Smooth muscle cell (in vitro differentiated cells): ENCODE data around the gene SNTG2. TPM values are rescaled to one million over a fixed set of nuclear protein-coding genes. Genes with fewer than 3 reads are reported as not detected.

Experiments used
- DNase-seq: peaks from one replicate; lab custom pipeline; 2025; ENCODE audit not compliant: unreplicated experiment; lab: John Stamatoyannopoulos, UW
- H2AFZ ChIP-seq: fragments of 200-600 bp; sonication (generic); 2 replicates; pipeline ENCODE4 v1.6.0; 2016; ENCODE audit warnings: antibody characterized with exemption, low read depth, mild to moderate bottlenecking
- H3F3A ChIP-seq: fragments of 200-600 bp; sonication (generic); 2 replicates; pipeline ENCODE4 v1.6.0; 2017; ENCODE audit warnings: antibody characterized with exemption, low read depth
- H3K27ac ChIP-seq: fragments of 200-600 bp; sonication (generic); 2 replicates; pipeline ENCODE4 v1.5.1; 2016; ENCODE audit warnings: low read depth, mild to moderate bottlenecking
- H3K27me3 ChIP-seq: fragments of 200-600 bp; sonication (generic); 2 replicates; pipeline ENCODE4 v1.6.1; 2016; ENCODE audit warnings: low read depth, mild to moderate bottlenecking
- H3K36me3 ChIP-seq: fragments of 200-600 bp; sonication (generic); 2 replicates; pipeline ENCODE4 v1.5.1; 2016; ENCODE audit warnings: low read depth
- H3K4me1 ChIP-seq: fragments of 200-600 bp; sonication (generic); 2 replicates; pipeline ENCODE4 v1.5.1; 2016; ENCODE audit warnings: low read depth
- H3K4me2 ChIP-seq: fragments of 200-600 bp; sonication (generic); 2 replicates; pipeline ENCODE4 v1.6.0; 2016; ENCODE audit warnings: mild to moderate bottlenecking
- H3K4me3 ChIP-seq: fragments of 200-600 bp; sonication (generic); 2 replicates; pipeline ENCODE4 v1.5.1; 2016; ENCODE audit warnings: mild to moderate bottlenecking
- H3K79me2 ChIP-seq: fragments of 200-600 bp; sonication (generic); 2 replicates; pipeline ENCODE4 v1.6.0; 2016; ENCODE audit warnings: low read depth, mild to moderate bottlenecking
- H3K9ac ChIP-seq: fragments of 200-600 bp; sonication (generic); 2 replicates; pipeline ENCODE4 v1.6.0; 2016; ENCODE audit warnings: low read depth
- H3K9me3 ChIP-seq: fragments of 200-600 bp; sonication (generic); replicated peaks from 2 replicates; pipeline ENCODE4 v1.5.1; 2016; ENCODE audit warnings: low read depth
- H4K20me1 ChIP-seq: fragments of 200-600 bp; sonication (generic); 2 replicates; pipeline ENCODE4 v1.6.0; 2016; ENCODE audit warnings: low read depth
- WGBS: methylation state at CpG from one replicate; pipeline ENCODE4 v1.1.7; 2016; ENCODE audit warnings: low lambda C conversion rate; 5-methylcytosine and 5-hydroxymethylcytosine counted together
- polyA plus RNA-seq: library from polyadenylated mRNA; unstranded; fragments of >200 nt; fragmentation: Nextera tagmentation; extraction: Ambion mirVana; gene quantifications from 2 replicates; pipeline ENCODE4 v1.2.1, GENCODE V29; 2016
- total RNA-seq: library from RNA; depleted of rRNA; stranded (reverse); fragments of >200 nt; gene quantifications from 2 replicates; pipeline ENCODE4 v1.2.3, GENCODE V29; 2014
- TF ChIP-seq, protein P1 (sequence below): fragments of 200-600 bp; sonication (generic); IDR thresholded peaks from 2 replicates; pipeline ENCODE4 v1.5.1; 2017; ENCODE audit warnings: borderline replicate concordance, mild to moderate bottlenecking, antibody characterized with exemption; ENCODE audit not compliant: insufficient read depth, poor library complexity, severe bottlenecking

SNTG2 gene
- total and polyA plus RNA-seq, 2 experiments from 2014 or later = 0.56 TPM; not detected in 1

DNA sequence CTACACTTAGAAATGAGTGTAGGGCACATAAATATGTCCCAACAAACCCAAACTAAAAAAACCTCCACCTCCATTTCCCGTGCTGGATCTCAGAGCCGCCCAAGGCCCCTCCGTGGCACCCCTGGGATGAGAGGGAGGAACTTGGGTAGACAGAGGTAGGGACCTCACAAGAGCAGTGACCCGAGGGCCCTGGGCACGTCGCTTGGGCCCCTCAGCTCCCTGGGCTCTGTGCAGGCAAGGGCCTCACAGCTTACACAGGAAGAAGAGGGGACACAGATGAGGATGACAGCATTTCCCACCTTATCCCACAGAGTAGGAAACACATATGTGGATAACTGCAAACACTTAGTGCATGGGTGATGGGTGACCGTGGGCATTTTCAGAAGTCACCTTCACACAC is 368.7 kb downstream of the SNTG2 start:
- TF ChIP-seq, protein P1, sequence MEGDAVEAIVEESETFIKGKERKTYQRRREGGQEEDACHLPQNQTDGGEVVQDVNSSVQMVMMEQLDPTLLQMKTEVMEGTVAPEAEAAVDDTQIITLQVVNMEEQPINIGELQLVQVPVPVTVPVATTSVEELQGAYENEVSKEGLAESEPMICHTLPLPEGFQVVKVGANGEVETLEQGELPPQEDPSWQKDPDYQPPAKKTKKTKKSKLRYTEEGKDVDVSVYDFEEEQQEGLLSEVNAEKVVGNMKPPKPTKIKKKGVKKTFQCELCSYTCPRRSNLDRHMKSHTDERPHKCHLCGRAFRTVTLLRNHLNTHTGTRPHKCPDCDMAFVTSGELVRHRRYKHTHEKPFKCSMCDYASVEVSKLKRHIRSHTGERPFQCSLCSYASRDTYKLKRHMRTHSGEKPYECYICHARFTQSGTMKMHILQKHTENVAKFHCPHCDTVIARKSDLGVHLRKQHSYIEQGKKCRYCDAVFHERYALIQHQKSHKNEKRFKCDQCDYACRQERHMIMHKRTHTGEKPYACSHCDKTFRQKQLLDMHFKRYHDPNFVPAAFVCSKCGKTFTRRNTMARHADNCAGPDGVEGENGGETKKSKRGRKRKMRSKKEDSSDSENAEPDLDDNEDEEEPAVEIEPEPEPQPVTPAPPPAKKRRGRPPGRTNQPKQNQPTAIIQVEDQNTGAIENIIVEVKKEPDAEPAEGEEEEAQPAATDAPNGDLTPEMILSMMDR = no peak
- H3K4me2 ChIP-seq = no peak overlapping the region
- no peak overlapping the region for H3K27ac ChIP-seq
- H3K27me3 ChIP-seq = no peaks in the 10 kb centered on the region
- no peaks in the 10 kb centered on the region for H3K36me3 ChIP-seq
- H3F3A ChIP-seq = no peaks in the 10 kb centered on the region
- no peak overlapping the region for H2AFZ ChIP-seq
- no peaks in the 10 kb centered on the region for H3K9me3 ChIP-seq
- H3K4me3 ChIP-seq = no peak overlapping the region
- no peak for DNase-seq
- 90% methylated on average over 7 of the region's 7 CpGs for WGBS
- no peak overlapping the region for H3K9ac ChIP-seq
- no peaks in the 10 kb centered on the region for H3K4me1 ChIP-seq
- H4K20me1 ChIP-seq = no peaks in the 10 kb centered on the region
- no peaks in the 10 kb centered on the region for H3K79me2 ChIP-seq

DNA sequence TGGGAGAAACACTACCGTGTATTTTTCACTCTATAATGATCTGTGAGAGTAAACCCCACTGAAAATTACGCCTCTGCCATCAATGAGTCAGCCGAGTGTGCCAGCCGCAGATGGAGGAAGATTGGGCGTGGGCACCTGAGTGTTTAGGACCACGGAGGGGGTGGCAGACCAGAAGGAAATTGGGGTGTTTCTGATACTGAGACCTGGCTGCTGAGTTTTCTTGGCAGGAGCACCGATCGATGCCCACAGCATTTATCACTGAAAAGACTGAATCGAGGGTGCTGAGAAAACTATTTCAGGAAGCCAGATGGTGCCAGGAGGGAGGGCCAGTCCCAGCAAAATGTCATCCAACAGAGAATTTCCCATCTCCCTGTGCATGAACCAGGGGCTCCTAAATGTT is 370.7 kb downstream of the SNTG2 start:
- Histone ChIP-seq H3K9me3 (no peaks in the 10 kb centered on the region), H3F3A (no peaks in the 10 kb centered on the region), H3K27ac (no peak overlapping the region), H3K79me2 (no peaks in the 10 kb centered on the region), H3K4me2 (no peak overlapping the region), H3K4me1 (no peaks in the 10 kb centered on the region), H3K27me3 (no peaks in the 10 kb centered on the region), H4K20me1 (no peaks in the 10 kb centered on the region), H3K4me3 (no peak overlapping the region), H3K9ac (no peak overlapping the region), H2AFZ (no peak overlapping the region), H3K36me3 (no peaks in the 10 kb centered on the region)
- 87% methylated on average over 9 of the region's 9 CpGs for WGBS
- TF ChIP-seq, protein P1 = no peak
- DNase-seq = no peak

DNA sequence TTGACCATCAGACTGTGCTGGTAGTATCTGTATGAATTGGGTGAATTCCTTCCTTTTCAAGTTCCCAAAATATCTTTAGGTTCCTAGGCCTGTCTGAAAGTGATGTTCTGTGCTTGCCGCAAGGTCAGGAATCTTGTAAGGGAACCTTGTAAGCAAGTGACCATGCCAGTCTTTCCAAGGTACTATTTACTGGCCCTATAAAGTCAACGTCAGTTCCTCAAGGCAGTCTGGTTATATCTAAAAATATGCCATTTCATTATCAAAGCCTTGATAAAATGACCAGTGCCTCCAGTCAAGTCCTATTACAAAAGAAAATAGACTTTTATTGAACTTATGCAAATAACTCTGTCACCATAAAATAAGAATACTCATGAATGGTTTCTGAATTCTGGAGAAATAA is 374.2 kb downstream of the SNTG2 start:
- 86% methylated on average over 2 of the region's 2 CpGs for WGBS
- TF ChIP-seq, protein P1 = no peak

DNA sequence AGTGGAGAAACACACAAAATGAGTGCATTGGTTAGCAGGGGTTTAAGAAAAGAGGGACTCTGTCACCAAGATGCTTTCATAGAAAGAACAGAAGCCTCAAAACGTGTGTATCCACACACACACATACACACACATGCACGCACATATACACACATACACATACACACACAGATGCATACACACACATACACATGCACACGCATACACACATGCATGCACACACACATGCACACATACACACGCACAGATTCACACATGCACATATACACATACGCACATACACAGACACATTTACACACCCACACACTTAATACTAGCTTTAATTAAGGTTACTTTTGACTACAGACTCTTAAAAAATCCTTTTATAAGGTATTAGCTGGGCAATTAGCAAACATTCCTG is 378.0 kb downstream of the SNTG2 start:
- H3K27me3 ChIP-seq = no peaks in the 10 kb centered on the region
- no peaks in the 10 kb centered on the region for H4K20me1 ChIP-seq
- H3K36me3 ChIP-seq = no peaks in the 10 kb centered on the region
- no peak overlapping the region for H2AFZ ChIP-seq
- no peaks in the 10 kb centered on the region for H3K4me1 ChIP-seq
- DNase-seq = no peak
- no peaks in the 10 kb centered on the region for H3F3A ChIP-seq
- TF ChIP-seq, protein P1 = no peak
- no peak overlapping the region for H3K4me2 ChIP-seq
- H3K4me3 ChIP-seq = no peak overlapping the region
- H3K79me2 ChIP-seq = no peaks in the 10 kb centered on the region
- no peak overlapping the region for H3K27ac ChIP-seq
- H3K9ac ChIP-seq = no peak overlapping the region
- WGBS = 92% methylated on average over 5 of the region's 5 CpGs
- H3K9me3 ChIP-seq = no peaks in the 10 kb centered on the region

More for the DNA sequence above, 374.2 kb downstream of the SNTG2 start:
- Histone ChIP-seq H4K20me1 (no peaks in the 10 kb centered on the region), H3K79me2 (no peaks in the 10 kb centered on the region), H3K4me3 (no peak overlapping the region), H2AFZ (no peak overlapping the region), H3K27ac (no peak overlapping the region), H3K36me3 (no peaks in the 10 kb centered on the region), H3F3A (no peaks in the 10 kb centered on the region), H3K9ac (no peak overlapping the region), H3K9me3 (no peaks in the 10 kb centered on the region), H3K4me2 (no peak overlapping the region), H3K27me3 (no peaks in the 10 kb centered on the region), H3K4me1 (no peaks in the 10 kb centered on the region)
- DNase-seq = no peak
